Erythroblast (primary cell): ENCODE measurements around the gene EP400.
"Not testable (repeated sequence)": the region's sequence is repeated elsewhere in the genome, so short reads cannot be mapped to it uniquely, and the experiment has no call there.

Experiments
- DNase-seq, 2 experiments: peaks; one replicate each; lab custom pipeline; 2025; lab: John Stamatoyannopoulos, UW
- GATA1 ChIP-seq: IDR thresholded peaks from 2 replicates; pipeline ENCODE4 v1.6.1; 2011; ENCODE audit warnings: low read depth, mild to moderate bottlenecking, control low read depth, low read length, moderate library complexity
- POLR2A ChIP-seq: IDR thresholded peaks from 2 replicates; pipeline ENCODE4 v1.6.1; 2011; ENCODE audit warnings: mild to moderate bottlenecking, low read length

The EP400 gene

GRCh38 chr12:132084621-132085290 lies 135.0 kb downstream of the EP400 start:
- DNase-seq: peak; percentile 78 to 87
- TF ChIP-seq GATA1 (no peak), POLR2A (no peak)

GRCh38 chr12:132085291-132085635 lies 135.5 kb downstream of the EP400 start:
- DNase-seq: peak; percentile 62 to 71
- TF ChIP-seq POLR2A: peak; percentile 13
- TF ChIP-seq GATA1: no peak

- TF ChIP-seq GATA1: no peak
- TF ChIP-seq POLR2A: no peak
- no peak for DNase-seq
Observed at GRCh38 chr12:132089407-132089910, 139.7 kb downstream of the EP400 start.

GRCh38 chr12:132094269-132094891 lies 144.6 kb downstream of the EP400 start:
- DNase-seq: no peak
- TF ChIP-seq GATA1 (no peak), POLR2A (no peak)

- no peak for TF ChIP-seq GATA1
- no peak for TF ChIP-seq POLR2A
- DNase-seq: no peak
Observed at GRCh38 chr12:132095520-132096409, 146.0 kb downstream of the EP400 start.

- TF ChIP-seq POLR2A: no peak
- no peak for TF ChIP-seq GATA1
- DNase-seq: no peak
Observed at GRCh38 chr12:132099739-132100138, 150.0 kb downstream of the EP400 start.

- TF ChIP-seq GATA1: no peak
- TF ChIP-seq POLR2A: no peak
- DNase-seq: no peak
Observed at GRCh38 chr12:132100306-132101065, 150.7 kb downstream of the EP400 start.

GRCh38 chr12:132102297-132102696 lies 152.6 kb downstream of the EP400 start:
- TF ChIP-seq POLR2A (no peak), GATA1 (no peak)

GRCh38 chr12:132103072-132103471 lies 153.3 kb downstream of the EP400 start:
- DNase-seq: not testable (repeated sequence)

More at GRCh38 chr12:132102297-132102696, 152.6 kb downstream of the EP400 start:
- DNase-seq: no peak

GRCh38 chr12:132103542-132104308 lies 154.0 kb downstream of the EP400 start:
- TF ChIP-seq GATA1 (no peak), POLR2A (no peak)

GRCh38 chr12:132105467-132105866 lies 155.7 kb downstream of the EP400 start:
- no peak for DNase-seq
- TF ChIP-seq POLR2A (no peak), GATA1 (no peak)

More at GRCh38 chr12:132103542-132104308, 154.0 kb downstream of the EP400 start:
- no peak for DNase-seq

GRCh38 chr12:132106921-132107320 lies 157.2 kb downstream of the EP400 start:
- no peak for TF ChIP-seq POLR2A
- no peak for TF ChIP-seq GATA1
- no peak for DNase-seq
